Chondrocyte (in vitro differentiated cells): ENCODE results near the gene TPRG1. TPM values are rescaled to one million over a fixed set of nuclear protein-coding genes. Genes with fewer than 3 reads are reported as not detected.

Source experiments
- DNase-seq: peaks from one replicate; pipeline ENCODE4 v3.0.0; 2021; ENCODE audit warnings: mixed read lengths, low spot score
- H3K27ac Mint-ChIP-seq: one replicate; pipeline ENCODE4 v1.8.0; 2021; ENCODE audit warnings: mild to moderate bottlenecking, moderate library complexity, mixed read lengths; ENCODE audit not compliant: unreplicated experiment
- H3K27me3 Mint-ChIP-seq: 2 replicates; pipeline ENCODE4 v1.8.0; 2021; ENCODE audit warnings: low read depth, mixed read lengths
- H3K36me3 Mint-ChIP-seq: 2 replicates; pipeline ENCODE4 v1.8.0; 2021; ENCODE audit warnings: low read depth, mixed read lengths
- H3K4me1 Mint-ChIP-seq: 2 replicates; pipeline ENCODE4 v1.8.0; 2021; ENCODE audit warnings: low read depth, mild to moderate bottlenecking, mixed read lengths
- H3K4me3 Mint-ChIP-seq: one replicate; pipeline ENCODE4 v1.8.0; 2021; ENCODE audit warnings: mild to moderate bottlenecking, moderate library complexity, mixed read lengths; ENCODE audit not compliant: unreplicated experiment
- H3K9me3 Mint-ChIP-seq: 2 replicates; pipeline ENCODE4 v1.8.0; 2021; ENCODE audit warnings: low read depth, mixed read lengths
- CTCF ChIP-seq: fragments of 200-600 bp; sonication (generic); IDR thresholded peaks from 2 replicates; pipeline ENCODE4 v1.5.0; 2021; ENCODE audit warnings: antibody characterized with exemption, mild to moderate bottlenecking, moderate library complexity
- total RNA-seq: library from RNA; stranded (reverse); gene quantifications from 3 replicates; pipeline ENCODE4 v1.2.1, GENCODE V29; 2021

The TPRG1 gene
- total RNA-seq, 1 donor from 2014 or later = 1.3 TPM

- no peak for DNase-seq
- no peak overlapping the region for H3K4me3 Mint-ChIP-seq
- H3K27me3 Mint-ChIP-seq = no peaks in the 10 kb centered on the region
- no peak overlapping the region for H3K27ac Mint-ChIP-seq
- no peaks in the 10 kb centered on the region for H3K36me3 Mint-ChIP-seq
- no peak for TF ChIP-seq CTCF
- H3K9me3 Mint-ChIP-seq = no peaks in the 10 kb centered on the region
- peaks cover 20% of the 10 kb centered on the region for H3K4me1 Mint-ChIP-seq
Measured at GRCh38 chr3:189269365-189269764, 97.6 kb downstream of the TPRG1 start.

GRCh38 chr3:189270248-189270832, 98.6 kb downstream of the TPRG1 start:
- H3K9me3 Mint-ChIP-seq = no peaks in the 10 kb centered on the region
- H3K27me3 Mint-ChIP-seq = no peaks in the 10 kb centered on the region
- H3K4me3 Mint-ChIP-seq = no peak overlapping the region
- no peak overlapping the region for H3K27ac Mint-ChIP-seq
- TF ChIP-seq CTCF = peak; percentile 79
- peaks cover 16% of the 10 kb centered on the region for H3K4me1 Mint-ChIP-seq
- H3K36me3 Mint-ChIP-seq = no peaks in the 10 kb centered on the region
- no peak for DNase-seq

GRCh38 chr3:189272500-189273119, 100.8 kb downstream of the TPRG1 start:
- no peaks in the 10 kb centered on the region for H3K27me3 Mint-ChIP-seq
- H3K27ac Mint-ChIP-seq = no peak overlapping the region
- H3K4me1 Mint-ChIP-seq = peaks cover 29% of the 10 kb centered on the region
- TF ChIP-seq CTCF = peak; percentile 71
- H3K4me3 Mint-ChIP-seq = no peak overlapping the region
- no peak for DNase-seq
- H3K36me3 Mint-ChIP-seq = no peaks in the 10 kb centered on the region
- H3K9me3 Mint-ChIP-seq = no peaks in the 10 kb centered on the region

- Mint-ChIP-seq H3K4me1 (peaks cover 25% of the 10 kb centered on the region), H3K9me3 (no peaks in the 10 kb centered on the region), H3K4me3 (no peak overlapping the region), H3K27ac (no peak overlapping the region), H3K36me3 (no peaks in the 10 kb centered on the region), H3K27me3 (no peaks in the 10 kb centered on the region)
- no peak for TF ChIP-seq CTCF
- no peak for DNase-seq
Measured at GRCh38 chr3:189273736-189274135, 102.0 kb downstream of the TPRG1 start.

GRCh38 chr3:189275182-189275581, 103.4 kb downstream of the TPRG1 start:
- Mint-ChIP-seq H3K27ac (no peak overlapping the region), H3K9me3 (no peaks in the 10 kb centered on the region), H3K36me3 (no peaks in the 10 kb centered on the region), H3K27me3 (peaks cover 2% of the 10 kb centered on the region), H3K4me3 (no peak overlapping the region), H3K4me1 (peaks cover 18% of the 10 kb centered on the region)
- no peak for DNase-seq
- no peak for TF ChIP-seq CTCF
